ENCODE data around the gene FES. TPM values are rescaled to one million over a fixed set of nuclear protein-coding genes. Genes with fewer than 3 reads are reported as not detected.
"Not testable (repeated sequence)": the region's sequence is repeated elsewhere in the genome, so short reads cannot be mapped to it uniquely, and the experiment has no call there.

FES gene
- total RNA-seq, result 23.0 TPM

DNA sequence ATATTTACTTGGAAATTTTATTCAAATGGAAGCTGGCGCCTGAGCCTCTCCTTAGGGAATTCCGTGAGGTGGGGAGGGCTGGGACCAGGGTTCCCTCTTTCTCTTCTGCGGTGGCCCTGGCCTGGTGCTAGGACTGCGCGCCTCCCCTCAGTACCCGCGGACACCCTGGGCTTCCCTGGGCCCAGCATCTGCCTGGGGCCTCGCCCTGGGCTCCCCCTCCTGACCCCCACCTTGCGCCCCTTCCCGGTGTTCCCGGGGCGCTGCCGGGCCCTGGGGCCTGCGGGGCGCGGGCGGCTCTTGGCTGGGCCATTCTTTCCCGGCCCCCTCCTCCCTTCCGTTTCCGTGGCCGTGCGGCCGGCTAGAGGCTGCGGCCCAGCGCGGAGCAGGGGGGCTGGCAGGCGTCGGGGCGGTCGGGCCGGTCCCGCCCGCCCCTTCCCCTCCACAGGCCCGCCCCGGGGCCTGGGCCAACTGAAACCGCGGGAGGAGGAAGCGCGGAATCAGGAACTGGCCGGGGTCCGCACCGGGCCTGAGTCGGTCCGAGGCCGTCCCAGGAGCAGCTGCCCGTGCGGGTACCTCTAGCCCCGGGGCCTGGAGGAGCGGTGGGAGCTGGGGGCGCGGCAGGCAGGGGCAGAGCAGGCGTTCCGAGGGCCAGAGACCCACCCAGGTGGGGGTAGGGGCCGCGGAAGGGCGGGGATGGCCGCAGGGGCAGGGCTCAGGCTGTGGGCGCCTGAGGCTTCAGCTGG lies at the start of gene FES:
Gene FES (plus strand): TSS at position 529 of the 743 bp plus-strand sequence. CDS start 542 bp downstream, outside the sequence.
- DNase-seq, result no peak

DNA sequence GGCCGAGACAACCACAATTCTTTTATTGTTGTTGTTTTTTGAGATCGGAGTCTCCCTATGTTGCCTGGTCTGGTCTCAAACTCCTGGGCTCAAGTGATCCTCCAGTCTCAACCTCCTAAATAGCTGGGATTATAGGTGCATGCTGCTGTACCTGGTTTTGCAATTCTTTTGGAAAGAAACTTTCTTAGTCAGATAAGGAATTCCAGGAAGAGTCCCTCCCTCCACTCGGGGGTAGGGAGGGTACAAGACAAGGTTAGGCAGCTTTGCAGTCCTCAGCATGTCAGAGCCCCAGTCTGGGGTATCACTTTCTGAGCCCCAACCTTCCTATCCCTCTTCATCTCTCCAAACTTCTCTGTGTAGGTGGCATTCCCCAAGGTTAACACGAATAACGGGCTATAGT lies 49.7 kb upstream of the FES start:
- DNase-seq, result no peak

DNA sequence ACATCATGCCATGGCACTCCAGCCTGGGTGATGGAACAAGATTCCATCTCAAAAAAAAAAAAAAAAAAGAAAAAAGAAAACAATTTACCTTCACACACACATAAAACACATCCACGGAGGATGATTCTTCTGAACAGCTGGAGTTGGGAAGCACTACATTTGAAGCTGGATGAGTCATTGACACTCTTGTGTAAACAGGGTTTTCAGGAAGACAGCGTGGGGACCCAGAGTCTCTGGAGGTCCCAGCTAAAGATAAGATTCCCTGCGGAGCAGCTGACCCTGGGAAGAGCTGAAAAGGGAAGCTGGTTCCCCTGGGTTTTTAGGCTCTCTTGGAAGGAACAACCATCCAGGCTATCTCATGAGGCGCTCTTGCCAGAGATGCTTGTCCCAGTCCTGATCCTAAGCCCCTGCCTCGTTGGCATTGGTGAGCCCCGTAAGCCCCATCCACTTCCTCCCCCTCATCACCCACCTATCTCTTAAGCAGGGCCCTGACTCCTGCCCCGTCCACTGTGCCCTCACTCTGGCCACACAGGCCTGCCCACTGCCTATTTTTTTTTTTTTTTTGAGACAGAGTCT lies 47.9 kb upstream of the FES start:
- no peak for DNase-seq

DNA sequence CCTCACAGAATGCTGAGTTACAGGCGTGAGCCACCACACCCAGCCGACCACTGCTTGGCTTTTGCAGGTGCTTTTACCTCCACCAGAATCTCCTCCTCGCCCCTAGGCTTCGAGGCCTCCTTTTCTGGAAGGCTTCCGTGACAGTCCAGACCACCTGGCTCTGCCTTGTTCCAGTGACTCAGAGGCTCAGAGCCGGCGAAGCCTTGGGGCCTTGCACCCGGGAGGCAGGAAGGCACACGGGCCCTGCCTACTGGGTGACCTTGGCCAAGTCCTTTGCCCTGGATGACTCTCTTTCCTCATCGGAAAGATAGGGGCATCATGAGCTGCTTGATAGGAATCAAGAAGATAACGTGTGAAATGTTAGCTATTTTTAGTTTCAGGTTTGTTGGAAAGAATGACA lies 47.2 kb upstream of the FES start:
- DNase-seq, result no peak

DNA sequence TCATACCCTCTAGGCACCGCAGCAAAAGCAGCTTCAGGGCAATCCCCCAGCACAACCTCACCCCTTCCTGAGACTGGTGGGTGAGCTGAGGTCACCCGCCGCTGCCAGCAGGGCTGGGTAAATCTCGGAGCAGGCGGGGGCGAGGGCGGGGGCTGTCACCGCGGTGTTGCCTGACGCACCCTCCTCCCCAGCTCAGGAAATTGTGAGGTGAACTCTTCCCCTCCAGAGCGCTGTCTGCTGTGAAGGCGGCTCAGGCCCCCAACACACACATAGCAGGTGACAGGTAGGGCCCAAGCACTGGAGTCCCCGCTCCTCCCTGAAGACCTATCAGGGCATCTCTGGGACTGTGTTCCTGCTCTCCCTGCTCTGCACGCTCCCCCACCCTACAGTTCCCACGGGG lies 46.2 kb upstream of the FES start:
- no peak for DNase-seq

DNA sequence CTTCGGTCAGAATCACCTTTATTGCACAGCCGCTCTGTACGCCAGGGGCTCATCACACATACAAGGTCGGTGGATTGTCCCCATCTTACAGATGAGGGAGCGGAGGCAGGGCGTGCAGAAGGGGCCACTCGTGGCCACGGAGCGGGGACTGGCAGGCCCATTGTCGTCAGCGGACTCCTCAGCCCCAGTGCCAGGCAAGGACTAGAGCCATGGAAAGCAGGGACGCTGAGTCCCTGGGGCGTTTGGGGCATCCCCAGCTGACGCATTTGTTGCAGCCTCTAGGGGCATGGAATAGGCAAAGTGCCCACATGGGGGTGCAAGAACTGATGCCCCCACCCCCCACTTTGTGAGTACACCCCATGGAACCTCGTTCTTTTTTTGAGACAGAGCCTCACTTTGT lies 45.8 kb upstream of the FES start:
- DNase-seq, result no peak

DNA sequence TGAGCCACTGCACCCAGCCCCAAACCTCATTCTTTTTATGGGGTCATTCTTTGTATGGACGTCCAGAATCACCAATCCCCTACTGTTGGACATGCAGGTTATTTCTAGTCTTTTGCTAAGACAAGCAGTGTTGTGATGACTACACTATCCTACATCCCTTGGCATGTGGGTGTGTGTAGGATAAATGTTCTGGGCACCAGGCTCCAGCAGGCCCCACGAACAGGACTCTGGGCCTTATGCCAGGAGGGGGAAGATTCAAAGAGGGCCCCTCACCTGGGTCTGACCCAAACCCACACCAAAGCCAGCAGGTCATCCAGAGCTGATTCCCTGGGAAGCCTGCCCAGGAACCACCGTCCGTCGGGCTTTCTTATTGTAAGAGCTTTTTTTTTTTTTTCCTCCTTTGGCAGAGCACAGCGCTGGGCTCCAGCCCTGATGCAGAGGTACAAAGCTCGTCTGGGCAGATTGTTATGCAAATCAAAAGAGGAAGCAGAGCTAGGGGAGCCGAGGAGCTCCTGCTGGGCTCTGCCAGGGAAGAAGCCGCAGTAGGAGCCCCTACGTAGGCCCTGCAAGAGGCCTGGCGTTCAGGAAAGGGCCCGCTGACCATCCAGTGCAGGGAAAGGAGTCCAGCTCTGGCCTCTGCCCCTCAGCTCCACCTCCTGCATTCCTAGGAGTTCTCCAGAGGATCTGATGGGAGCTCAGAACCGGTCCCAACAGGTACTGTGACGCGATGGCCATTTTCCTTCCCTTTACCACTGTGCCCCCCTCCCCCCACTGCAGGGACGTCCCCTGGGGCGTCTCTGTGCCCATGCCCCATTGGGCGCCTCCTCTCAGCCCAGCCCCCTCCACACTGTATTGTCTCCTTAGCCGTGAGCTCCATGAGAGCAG lies 44.9 kb upstream of the FES start:
- DNase-seq, result no peak

DNA sequence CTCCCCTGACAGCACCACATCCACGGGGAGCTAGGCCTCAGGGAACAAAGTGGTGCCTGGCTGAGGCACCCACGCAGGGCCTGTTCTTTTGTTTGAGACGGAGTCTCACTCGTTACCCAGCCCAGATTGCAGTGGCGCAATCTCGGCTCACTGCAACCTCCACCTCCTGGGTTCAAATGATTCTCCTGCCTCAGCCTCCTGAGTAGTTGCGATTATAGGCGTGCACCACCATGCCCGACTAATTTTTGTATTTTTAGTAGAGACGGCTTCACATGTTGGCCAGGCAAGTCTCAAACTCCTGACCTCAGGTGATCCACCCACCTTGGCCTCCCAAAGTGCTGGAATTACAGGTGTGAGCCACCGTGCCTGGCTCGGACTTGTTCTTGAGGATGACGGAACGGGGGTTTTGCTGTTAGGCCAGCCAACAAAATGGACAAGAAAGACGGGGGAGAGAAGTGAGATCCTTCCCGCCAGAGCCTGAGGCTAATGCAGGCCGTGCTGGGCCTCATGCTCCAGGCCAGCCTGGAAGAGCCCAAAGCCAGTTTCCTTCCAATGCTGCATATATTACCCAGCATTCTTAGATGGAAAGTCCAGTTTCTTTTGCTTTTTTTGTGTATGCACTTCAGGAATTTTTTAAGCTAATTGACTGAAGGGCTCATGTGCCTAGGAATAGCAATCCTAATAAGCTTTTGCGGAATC lies 44.0 kb upstream of the FES start:
- no peak for DNase-seq

DNA sequence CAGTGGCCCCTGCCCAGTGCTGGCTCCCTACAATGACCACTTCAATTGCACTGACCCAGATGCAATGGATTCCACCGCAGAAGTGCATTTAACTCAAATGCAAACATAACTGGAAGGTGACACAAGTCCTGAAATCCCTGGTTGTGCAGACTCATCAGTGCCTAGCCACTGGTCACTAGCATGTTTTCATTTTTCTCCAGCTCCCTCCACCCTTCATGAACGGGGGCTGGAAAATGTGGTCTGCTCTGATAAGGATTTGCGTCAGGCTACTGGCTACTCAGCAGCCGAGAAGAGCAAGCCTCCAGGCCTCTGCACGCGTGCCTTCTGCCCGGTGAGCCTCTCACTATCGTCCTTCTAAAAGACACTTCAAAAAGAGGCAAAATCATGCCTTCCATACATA lies 43.4 kb upstream of the FES start:
- no peak for DNase-seq

DNA sequence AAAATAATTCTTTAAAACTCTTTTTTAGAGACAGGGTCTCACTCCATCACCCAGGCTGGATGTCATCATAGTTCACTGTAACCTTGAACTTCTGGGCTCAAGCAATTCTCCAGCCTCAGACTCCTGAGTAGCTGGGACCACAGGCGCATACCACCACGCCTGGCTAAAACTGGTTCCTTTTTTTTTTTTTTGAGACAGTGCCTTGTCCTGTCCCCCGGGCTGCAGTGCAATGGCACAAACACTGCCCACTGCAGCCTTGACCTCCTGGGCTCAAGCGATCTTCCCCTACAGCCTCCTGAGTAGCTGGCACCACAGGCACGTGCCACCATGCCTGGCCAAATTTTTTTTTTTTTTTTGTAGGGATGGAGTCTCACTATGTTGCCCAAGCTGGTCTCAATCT lies 39.6 kb upstream of the FES start:
- DNase-seq, result no peak

DNA sequence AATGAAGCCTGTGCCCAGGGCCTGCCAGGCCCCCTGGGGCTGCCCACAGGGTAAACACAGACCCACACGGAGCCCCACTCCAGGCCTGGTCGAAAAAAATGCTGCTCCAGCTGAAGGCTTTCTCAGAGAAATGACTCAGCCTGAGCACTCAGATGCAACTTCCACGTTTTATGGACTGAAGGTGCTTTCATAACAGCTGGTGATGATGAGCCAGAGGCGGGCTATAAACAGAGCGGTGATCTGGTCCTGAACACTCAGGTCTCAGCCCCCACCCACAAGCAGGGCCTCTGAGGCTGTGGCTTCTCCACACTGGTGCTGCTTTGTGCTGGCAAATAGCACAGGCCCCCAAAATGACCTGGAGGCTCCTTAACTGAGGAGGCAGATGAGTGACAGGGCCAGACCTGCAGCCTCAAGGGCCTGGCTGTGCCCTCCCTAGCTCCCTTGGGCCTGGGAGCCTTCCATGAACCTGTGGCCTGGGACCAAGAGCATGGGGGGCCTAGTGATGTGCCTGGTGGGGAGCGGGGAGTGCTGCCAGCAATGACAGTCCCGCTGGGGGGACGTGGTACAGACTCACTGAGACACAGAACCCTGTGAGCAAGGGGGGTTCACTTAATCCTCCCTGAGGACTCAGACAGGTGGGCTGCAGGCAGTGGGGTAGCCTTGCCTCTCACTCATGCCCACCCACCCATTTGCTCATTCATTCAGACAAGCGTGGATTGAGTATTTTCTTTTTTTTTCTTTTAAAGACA lies 38.9 kb upstream of the FES start:
- no peak for DNase-seq

DNA sequence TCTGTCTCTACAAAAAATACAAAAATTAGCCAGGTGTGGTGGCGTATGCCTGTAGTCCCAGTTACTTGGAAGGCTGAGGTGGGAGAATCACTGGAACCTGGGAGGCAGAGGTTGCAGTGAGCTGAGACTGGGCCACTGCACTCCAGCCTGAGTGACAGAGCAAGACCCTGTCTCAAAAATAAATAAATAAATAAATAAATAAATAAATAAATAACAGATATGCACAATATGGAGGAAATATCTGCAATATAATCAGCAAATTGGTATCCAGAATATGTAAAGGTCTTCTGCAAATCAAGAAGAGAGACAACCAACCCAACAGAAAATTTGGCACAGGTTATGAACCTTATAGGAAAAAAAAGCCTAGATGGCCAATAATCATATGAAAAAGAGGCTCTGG lies 34.9 kb upstream of the FES start:
- DNase-seq, result not testable (repeated sequence)

DNA sequence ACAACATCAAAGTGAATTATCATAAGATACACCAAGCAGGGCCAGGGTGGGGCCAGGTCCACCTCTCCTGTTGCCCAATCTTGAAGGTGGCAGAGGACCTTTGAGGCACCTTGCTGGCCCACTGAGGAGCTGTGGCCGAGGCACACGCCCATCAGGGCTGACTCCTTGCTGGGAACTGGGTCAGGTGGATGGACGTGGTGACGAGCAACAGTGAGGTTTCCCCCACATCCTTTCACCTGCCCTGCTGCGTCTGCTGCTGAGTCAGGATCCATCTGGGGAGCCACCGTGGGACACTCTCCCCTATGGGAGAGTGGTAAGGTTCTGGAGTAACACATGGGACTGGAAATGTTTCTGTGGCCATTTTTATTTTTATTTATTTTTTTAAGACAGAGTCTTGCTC lies 33.2 kb upstream of the FES start:
- no peak for DNase-seq

DNA sequence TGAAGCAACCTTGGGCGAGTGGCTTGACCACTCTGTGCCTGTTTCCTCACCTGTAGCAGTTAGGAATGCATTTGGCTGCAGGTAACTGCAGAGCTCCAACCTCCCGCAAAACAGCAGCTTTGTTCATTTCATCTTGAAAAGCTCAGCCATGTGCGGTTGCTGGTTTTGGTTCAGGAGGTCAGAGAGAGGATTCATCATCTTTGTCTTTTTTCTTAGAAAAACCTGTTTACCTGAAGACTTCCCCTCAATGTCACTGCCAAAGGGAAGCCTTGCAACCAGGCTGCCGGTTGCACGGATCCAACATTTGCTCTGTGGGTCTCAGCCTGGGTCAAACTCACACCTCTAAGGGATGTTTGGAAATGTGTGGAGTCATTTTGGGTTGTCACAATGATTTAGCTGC lies 32.4 kb upstream of the FES start:
- DNase-seq, result no peak

DNA sequence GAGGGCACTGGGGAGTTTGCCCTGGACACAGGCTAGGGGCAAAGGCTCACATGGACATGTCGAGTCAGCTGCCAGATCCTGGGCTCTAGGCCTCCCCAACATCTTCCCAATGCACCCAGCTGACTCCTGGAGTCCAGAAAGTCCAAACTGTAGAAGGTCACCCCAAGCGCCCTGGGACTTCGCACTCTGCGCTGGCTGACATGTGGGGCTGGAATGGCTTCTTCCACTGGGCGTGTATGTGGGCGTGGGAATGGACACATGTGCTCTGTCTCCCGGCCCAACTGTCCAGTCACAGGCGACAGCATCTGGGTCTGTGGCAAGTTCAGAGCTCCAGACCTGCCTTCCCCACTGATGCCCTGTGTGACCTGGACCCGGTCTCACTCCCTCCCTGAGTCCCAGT lies 29.2 kb upstream of the FES start:
- DNase-seq, result no peak

DNA sequence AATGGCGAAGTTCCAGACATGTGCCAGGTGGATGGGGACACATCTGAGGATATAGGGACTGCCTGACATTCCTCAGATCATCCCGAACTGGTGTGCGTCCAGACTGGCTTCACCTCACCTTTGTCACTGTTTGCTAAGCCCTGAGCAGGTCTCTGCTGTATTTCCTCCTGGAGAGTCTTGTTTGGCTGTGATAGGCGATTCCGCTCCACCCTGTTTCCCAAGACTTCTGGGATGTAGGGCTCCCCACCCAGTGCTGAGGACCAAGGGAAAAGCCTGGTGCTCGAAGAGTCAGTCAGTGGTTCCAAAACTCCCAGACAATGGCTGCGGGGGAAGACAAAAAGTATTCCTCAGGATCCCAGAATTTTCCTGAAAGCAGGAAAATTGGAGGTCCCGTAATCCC lies 27.0 kb upstream of the FES start:
- DNase-seq, result no peak

DNA sequence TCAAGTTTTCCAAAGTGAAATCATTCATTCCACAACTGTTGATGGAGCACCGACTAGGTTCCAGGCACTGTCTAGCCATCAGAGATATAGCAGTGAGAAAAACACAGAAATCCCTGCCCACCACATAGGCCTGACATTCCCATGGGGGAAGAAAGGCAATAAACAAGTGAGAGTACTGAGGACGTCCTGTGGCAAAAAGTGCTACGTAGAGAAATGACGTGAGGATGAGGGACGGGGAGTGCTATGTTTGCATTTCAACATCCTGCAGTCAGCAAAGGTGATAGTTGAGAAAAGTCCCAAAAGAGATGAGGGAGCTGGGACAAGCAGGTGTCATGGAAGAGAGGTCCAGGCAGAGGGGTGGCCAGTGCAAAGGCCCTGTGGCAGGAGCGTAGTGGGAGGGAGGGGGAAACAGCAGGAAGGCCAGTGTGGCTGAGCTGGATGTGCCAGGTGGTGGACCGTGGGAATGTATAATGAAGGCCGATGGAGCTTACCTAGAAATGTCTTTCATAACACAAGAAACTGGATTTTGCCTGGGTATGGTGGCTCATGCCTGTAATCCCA lies 26.3 kb upstream of the FES start:
- DNase-seq, result no peak

DNA sequence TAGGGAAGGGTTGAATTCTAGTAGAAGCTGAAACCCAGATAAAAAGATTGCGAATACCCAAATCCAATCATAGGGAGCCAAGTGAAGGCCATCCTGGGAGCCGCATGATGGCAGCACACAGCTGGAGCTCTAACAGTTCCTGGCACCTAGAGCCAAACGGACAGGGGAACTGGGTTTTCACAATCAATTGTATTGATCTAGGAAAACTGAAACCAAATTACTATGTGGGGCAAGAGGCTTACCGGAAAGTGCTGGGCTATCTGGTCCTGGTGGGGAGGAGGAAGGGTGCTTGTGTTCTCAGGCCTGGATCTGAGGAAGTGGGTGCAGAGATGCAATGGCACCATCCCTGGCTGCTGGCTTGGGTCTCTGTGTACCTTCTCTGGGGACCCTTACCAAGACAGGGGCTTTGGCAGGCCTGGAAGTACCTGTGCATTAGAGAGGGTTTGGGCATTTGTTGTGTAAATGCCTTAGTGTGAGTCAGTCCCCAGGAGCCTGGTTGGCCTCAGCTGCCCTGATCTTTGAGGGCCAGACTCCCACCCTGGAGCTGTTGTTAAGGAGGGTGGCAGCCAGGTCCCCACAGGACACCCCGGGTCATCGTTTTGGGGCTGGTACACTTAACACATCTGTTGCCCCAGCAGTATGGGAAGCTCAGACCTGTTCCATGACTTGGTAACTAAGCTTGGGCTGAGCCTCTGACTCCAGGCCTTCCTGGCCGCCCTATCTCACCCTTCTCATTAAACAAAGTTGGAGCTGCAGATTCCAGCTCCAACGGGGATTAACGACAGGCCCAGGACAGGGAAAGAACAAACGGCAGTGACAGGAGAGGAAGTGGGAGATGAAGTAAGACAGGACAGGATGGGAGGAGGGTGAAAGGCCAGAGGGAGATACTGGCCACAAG lies 24.8 kb upstream of the FES start:
- DNase-seq, result no peak

DNA sequence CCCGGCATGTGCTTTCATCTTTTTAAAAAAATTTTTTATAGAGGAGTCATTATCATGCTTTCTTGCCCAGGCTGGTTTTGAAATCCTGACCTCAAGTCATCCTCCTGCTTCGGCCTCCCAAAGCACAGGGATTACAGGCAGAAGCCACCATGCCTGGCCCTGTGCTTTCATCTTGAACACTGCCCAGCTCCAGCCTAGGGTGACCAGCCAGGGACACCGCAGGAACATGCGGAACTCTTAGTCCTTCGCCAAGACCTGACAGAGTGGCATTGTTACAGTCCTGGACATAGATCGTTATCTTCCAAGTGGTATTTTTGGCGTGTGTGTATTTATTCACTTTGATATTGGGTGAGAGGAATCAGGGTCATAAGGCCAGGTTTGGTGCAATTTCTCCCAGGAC lies 23.9 kb upstream of the FES start:
- DNase-seq, result no peak

DNA sequence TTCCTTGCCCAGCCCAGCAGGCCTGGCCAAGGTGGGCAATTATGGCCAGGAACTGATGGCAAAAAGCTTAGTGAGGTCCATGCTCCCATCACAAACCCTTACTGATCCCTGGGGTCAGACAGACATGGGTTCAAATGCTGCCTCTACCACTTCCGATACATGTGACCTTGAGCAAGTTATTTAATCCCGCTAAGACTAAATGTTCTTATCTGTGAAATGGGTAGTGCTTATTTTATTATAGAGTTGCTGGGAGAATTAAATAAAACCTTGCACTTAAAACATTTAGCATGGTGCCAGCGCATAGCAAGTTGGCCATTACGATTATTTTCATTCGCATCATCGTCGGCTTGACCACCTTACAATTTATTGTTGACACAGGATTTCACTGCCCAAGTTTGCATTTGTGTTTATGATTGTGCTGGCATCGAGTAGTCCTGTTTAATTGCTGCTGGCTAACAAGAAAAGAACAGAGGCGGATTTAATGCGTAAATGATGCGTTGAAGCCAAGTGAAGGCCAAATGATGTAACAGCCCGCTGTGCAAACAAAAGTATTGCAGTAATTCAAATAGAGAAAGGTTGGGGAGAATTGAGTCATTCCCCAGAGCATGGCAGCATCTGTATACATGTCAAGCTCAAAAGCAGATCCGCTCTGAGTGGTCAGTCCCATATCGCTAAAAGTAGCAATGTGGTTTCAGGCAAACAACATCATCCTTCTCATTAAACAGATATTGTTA lies 23.2 kb upstream of the FES start:
- DNase-seq, result no peak

Data from skin of body (tissue), 2 donors.